Islet precursor cell (in vitro differentiated cells): Measurements from ENCODE around the gene AUTS2.
A peak's percentile ranks its signal among the peaks of the same experiment; 100 is the strongest.

ENCODE experiments used
- DNase-seq: peaks from one replicate; pipeline ENCODE4 v3.0.0-alpha.2; 2018

The AUTS2 gene

DNA sequence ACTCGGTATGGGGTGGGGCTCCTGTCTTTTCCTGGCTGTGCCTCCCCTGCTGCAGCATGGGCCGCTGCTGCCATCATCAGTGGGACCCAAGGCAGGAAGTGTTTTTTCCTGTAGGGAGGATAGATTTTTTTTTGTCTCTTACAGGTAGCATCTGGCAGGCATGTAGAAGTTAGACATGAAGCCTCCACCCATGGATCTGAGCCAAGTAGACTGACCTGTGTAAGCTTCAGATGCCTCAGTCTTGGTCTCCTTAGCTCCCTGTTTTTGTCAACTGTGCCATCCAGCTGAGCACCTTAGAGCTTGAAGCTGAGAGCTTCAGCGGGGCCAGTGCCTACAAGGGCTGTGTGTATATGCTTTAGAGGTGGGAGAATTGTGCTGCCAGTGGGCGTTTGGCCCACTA lies 93.5 kb downstream of the AUTS2 start:
- no peak for DNase-seq

DNA sequence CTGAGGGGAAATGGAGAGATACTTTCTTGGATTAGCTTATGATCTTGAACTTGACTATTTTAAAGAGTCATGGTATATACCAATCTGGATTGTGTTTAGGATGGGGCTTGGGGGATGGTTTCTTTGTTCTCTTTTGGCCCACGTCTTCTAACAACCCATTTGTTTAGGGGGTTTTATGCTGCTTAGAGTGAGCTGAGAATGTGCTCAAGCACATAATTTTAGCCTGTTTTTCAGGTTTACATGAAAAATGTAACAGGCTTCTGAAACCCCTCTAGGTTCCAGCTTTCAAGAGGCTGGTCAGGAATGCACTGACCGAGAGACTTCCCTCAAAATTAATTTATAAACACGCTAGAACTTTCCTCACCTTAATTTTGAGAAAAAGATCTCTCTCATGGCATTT lies 94.3 kb downstream of the AUTS2 start:
- no peak for DNase-seq

DNA sequence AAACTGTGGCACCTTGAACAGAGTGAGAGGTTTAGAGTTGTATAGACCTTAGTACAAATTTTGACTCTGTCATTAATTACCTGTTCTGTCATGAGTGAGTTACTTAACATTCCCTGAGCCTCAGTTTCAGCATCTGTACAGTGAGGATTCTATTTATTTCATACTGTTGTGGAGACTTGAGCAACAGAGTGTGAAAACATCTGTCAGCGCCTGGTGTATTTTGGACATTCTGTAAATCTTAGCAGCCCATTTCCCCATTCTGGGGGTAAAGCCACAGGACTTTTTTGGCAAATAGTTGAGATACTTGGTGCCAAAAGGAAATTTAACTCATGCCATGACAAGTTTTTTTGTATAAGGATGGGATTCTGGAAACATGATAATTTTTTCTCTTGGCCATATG lies 94.8 kb downstream of the AUTS2 start:
- DNase-seq = no peak

DNA sequence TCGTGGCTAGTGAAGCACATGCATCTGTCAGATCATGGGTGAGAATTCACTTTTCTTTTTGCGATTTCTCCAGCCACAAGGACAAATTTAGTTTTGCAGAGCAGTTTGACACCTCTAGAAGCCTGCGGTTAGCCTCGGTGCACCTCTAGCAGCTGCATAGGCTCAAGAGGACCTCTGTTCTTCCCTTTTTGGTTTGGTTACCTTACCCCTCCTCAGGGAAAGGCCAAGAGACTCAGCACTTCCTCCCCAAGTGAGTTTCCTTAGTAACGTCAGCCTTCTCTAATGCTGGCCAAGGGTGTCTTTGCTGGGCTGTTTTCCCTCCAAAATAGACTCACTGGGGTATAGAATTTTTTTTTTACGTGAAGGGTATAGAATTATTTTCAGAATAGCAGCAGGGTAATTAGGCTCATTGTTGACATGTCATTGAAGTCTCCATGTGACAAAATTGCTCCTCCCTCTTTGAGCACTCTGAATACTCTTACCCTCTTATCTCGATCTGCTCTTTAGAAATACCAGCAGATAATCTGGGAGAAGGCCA lies 97.8 kb downstream of the AUTS2 start:
- DNase-seq = no peak

DNA sequence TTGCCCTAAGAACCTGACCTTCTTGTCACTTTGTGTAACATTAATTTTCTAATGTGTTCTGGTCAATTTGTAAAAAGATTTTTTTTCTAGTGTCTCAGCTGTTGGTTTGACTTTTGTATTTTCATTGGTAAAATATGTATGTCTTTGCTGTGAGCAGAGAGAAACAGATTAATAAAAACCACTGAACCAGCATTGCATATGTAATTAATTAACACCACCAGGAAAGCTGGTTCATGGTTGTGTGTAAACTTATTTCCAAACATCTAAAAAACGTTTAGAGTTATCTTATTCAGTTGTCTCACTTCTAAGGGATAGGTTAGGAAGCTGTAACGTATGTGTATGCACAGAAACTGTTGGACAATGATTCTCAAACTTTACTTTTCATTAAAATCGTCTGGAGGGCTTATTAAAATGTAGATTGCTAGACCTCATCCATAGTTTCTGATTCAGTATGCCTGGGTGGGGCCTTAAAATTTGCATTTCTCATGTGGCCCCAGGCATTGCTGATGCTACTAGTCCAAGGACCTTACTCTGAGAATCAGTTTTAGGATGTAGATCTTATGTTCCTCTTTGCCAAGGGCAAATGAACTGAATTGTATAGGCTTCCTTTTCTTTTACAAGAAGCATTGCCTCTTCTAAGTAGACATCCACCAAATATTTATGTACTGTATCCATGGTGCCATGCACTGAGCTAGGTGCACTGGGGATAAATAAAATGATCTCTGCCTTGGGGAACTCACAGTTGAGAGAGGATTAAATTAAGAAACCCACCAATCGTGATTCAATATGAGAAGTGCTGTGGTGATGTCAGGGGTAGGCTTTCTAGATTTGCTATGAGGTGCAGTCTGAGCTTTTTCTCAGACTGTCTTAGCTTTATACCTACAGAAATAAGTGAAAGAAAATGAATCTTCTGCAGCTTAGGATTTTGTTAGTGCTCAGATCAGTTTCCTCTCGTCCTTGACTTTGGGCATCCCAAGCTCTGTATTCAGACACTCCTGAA lies 98.7 kb downstream of the AUTS2 start:
- DNase-seq = no peak

DNA sequence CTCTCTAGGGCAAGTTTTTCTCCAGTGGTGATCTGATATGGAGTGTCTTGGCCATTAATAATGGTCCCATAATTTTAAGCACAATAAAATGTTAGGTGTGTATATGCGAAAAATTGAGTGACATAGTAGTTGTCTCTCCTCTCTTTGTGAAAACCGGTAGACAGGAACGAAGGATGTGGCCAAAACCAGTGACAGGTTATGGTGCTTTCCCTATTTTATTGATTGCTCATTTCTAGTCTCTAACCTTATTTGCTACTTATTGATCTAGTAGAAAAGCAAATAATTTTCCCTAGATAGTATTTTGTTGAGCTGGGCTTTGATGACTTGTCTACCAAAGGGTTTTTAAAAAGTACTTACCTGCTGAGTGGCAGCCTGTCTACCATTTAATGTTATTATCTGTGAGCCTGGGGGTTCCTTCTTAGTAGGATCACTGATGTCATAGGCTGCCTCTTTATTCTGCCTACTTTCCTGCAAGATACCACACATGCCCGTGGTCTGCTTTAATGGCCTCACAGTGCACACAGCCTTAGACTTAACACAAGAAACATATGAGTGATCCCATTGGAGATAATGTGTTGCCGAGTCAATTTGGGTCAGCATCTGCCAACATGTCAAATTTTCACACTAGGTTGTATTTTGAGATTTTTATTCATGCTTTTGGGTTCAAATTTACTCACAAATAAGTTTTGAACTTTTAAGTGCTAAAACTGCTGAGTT lies 100.0 kb downstream of the AUTS2 start:
- peak; percentile 85 for DNase-seq

DNA sequence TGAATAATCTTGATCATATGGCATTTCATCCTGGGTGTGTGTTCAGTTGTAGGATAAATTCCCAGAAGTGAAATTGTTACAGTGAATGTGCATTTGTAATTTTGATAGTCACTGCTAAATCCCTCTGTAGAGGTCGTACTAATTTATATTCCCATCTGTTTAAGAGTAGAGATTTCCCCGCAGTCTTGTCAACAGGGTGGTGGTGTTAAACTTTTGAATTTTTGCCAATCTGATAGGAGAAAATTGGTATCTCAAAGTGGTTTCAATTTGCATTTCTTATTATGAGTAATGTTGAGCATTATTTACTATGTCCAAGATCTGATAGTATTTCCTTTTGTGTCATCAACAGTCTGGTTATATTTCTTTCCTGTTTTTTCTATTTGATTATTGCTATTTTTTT lies 101.7 kb downstream of the AUTS2 start:
- no peak for DNase-seq

DNA sequence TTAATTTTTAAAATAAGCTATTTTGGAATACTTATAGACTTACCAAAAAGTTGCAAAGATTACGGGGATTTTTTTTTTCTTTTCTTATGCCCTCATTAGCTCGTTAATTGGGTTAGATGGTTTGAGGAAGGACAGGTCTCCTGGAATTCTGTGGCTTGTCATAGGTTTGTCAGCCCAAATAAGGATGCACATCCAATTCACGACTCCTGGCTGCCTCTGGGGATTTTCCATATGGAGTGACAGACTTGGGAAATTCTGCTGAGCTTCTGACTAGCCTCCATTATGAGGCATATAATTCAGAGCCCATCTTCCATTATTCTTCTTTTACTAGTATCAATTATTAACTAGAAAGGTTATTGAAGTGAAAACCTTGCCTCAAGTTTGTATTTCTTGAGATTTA lies 102.1 kb downstream of the AUTS2 start:
- no peak for DNase-seq

DNA sequence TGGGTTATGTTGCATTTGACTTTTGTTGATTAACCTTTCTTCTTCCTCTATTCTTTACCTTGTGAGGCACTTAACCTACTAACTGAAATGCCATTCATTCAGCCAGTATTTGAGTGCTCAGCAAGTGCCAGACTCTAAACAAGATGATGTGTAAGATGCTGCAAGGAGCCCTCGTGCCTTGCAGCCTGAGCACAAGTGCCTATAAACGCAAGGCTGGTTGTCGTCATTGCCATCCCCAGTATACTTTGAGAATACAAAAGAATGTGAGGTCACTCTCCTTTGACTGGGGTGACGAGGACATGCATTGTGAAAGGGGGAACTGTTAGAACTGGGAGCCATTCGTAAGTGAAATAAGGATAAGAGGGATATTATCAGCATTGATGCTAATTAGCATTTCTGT lies 103.0 kb downstream of the AUTS2 start:
- no peak for DNase-seq

DNA sequence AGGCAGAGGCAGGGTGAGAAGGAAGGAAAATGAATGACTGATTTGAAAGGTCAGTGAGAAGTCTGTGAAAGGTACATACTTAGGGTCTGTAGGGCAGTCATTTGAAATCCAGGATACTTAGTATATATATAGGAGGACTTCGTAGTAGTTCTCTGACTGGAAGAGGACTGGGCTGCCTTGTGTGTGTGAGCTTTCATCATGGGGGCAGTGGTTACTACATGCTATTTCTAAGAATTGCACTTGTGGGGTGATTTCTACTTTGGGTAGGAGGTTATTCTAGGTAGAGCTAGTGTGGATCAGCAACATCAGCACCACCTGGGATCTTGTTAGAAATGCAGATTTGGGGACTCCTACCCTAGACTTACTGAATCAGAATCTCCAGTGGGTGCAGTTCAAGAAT lies 104.1 kb downstream of the AUTS2 start:
- no peak for DNase-seq

DNA sequence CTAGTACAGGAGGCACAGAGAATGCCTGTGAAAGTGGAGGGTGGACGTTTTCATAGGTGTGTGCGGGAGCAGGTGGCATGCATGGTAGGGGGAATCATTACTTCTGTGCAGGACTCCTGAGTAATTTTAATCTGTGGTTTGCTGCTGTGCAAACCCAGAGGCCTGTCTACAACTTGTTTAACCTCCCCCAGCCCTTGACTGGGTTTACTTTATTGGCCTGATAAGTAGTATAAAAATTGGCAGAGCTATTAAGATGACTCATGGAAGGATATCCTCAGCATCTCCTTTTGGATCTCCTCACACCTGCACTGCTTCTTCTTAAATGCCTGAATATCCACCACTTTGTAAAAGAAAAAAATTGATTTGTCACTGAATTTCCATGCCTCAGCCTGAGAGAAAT lies 104.8 kb downstream of the AUTS2 start:
- no peak for DNase-seq

DNA sequence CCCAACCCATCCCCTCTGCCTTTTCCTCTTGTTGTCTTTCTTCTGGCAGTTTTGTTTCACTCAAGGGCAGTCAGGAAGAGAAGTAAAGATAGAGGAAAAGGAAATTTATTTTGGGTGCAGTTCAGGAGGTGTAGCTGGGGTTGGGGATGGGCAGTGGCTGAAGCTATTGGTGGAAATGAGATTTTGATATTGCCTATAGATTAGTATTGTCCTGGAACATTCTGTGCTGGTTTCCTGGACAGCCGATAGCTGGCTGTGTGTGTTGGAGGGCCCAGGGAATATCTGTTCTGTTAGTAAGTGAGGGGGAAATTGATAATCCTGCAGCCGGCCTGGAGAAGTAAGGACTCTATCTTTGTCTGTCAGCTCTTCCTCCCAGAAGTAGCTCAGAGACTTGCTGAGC lies 107.8 kb downstream of the AUTS2 start:
- no peak for DNase-seq

DNA sequence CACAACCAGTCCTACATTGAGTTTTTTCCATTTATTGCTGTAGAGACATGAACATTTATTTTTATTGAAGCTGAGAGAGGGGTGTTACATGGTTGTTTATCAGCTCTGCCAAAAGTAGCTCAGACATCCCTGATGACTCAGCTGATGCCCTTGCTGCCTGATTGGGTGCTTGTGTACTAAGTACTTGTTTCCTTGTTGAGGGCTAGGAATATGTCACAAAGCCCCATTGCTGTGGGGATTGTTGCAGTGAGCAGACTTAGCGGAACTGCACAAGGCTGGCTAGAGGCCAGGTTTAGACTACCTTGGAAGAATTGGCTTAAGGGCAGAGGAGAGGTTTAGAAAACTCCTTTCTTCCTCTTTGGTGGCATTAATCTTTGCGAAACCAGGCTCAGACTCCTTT lies 110.6 kb downstream of the AUTS2 start:
- DNase-seq = peak; percentile 81

DNA sequence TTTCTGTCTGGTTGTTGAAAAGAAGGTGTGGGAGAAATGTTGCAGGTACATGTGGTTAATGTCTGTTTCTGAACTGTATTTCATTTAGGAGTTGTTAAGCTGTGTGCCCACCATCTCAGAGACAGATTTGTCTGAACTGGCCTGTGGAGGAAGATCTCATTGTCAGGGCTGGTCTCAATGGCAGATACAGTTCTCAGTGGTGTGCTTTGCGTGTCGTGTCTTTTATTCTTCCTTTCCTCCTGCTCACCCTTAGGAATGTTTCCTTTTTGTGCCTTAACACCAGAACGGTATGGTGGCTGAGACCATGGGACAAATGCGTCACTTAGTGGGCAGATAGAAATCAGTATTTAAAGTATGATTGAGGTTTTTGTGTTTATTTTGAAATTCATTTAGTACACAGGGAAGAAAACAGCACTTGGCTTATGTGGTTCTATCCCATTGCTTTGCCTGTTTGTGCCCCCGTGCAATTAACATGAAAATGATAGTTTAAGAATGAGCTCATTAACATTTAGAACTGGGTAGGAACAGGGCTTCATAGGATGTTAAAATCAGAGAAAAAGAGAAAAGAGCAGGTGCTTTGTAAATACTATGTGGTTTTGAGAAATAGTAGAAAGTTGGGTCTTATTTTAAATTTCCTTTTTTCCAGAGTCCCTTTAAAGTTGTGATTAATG lies 112.6 kb downstream of the AUTS2 start:
- no peak for DNase-seq

DNA sequence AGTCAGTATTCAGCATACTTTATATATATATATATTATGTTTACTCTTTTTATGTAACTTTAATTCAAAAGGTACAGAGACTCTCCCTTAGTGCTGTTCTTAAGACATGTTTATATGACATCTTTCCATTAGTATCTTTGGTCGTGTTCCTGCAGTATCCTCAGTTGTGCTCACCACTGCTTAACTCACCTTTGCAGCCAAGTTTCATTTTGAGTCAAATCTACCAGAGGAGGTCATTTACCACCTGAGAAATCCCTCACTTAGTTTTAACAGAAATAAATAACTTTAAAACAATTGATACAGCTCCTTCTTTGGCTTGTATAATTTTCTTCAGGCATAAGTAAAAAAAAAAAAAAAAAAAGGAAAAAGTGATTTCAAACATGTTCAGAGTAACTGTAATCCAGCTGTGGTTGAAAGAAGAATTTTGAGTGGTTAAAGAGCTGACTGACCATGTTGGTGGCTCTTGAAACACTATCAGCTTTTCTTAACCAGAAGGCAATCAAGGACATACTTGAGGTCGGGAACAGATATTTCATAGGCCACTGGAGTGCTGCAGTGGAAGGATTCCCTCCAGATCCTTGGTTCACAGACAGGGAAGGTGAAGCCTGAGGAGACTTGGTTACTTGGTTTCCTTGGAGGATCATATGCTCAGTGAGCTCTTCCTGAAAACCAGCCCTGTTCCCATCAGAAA lies 116.8 kb downstream of the AUTS2 start:
- DNase-seq = no peak

DNA sequence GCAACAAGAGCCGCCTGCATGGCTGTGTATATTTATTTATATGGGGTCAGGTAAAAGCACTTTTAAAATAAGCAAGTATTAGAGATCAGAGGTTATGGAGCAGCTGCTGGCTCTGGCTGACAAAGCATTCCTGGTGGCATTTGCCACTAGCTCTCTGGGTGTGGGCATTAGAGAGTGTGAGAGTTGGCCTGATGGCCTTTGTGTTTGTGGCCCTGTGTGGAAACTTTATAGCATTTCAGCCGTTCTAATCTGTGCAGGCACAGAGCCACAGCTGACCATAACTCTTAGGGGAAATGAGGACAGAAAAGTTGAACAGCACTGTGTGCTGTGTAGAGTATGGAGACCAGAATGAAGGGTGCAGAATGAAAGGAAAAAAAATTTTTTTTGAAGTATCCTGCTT lies 118.9 kb downstream of the AUTS2 start:
- no peak for DNase-seq

DNA sequence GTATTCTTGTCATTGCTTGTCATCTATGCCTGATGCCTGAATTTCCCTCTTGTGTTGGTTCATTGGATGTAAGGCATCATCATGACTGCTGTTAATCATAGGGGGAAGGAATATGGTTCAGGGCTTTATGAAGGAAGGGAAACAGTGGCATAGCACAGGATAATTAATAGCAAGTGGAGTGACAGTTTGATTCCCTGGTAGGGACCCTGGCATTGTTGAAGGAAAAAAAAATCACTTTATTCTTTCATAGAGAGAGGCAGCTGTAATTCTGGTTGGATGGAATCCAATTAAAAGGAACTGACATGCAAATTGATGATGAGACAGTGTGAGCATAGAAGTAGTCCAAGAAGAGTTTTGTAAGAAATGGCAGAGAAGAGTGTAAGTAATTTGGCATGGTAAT lies 121.4 kb downstream of the AUTS2 start:
- no peak for DNase-seq

DNA sequence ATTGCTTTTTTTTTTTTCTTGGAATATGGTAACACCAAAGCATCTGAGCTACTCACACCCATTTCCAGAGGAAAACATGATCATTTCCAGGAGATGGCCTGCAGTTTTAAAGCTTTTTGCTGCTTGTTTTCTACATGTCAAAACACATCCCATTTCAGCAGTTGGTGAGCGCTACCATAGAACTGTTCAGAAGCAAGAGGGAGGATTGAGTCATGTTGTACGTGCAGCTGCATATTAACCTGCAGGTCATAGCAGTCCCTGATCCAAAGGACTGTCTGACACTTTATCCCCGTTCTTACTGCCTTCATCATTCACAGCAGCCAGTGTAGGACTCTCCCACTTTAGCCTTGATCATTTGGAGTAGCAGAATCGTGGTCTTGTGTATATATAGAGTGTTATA lies 124.6 kb downstream of the AUTS2 start:
- no peak for DNase-seq

DNA sequence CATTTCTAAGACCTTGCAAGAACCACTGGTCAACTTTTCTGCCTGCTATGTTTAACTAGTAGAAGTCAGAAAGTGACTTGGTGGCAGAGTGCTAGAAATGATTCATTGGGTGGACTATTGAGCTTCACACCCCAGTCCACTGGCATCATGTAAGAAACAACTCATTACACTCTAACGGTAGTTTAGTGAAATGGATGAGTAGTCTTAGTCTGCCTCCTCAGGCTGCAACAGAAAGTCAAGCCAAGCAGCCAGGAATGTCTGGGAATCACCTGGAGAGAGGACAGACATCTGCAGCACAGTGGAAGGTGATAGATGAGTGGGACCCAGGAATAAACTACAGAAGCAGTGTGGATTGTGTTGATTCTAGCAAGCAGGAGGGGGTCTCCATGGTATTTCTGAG lies 125.4 kb downstream of the AUTS2 start:
- no peak for DNase-seq

DNA sequence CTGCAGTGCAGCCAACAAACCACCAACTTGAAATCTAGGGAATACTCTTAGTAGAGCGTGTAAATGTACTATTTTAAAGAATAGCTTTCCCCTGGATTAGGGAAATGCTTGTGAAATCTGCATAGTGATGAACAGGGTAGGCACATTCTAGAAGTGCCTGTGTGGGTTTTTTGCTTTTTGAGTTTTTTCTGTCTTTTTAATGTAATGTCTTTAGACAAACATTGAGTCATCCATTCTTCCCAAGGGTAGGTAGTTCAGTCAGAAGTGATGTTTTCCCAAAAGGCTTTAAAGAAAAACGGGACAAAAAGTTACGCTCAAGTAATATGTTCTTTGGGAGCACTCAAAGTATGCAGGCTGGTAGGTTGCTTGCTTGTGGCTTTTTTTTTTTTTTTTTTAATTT lies 130.0 kb downstream of the AUTS2 start:
- DNase-seq = no peak

DNA sequence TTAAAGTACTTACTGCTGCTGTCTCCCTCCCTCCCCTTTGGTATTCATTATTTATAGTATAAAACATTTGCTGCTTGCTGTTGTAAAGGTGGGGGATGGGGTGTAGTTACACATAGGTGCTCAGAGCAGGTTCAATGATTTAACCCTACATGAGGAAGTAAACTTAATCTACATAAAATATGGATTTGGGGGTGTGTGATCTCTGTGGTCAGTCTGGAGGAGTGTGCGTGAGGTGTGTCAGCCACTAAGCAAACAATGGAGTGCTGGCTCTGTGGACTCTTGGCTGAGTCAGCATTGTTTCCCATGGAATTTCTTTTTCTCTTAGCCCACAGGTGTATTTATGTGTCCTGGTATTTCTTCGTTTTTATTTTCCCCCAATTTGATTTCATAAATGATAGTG lies 133.9 kb downstream of the AUTS2 start:
- DNase-seq = no peak

DNA sequence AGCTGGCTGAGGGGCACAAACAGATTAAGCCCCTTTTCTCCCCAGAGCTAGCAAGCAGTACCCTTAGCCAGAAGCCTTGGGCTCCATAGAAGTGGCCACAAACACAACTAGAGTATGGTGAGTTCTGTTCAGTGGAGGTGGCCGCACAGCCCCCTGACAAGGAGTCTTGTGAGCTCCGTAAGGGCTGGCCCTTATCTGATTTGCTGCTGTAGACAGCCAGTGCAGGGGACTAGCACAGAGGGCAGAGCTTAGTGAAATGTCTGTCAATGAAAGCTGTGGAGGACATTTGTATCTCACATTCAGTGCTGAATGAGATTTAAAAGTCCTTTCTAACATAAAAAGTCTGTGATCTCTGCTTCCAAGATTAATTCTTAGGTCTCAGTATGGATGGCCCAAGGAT lies 137.3 kb downstream of the AUTS2 start:
- peak; percentile 59 for DNase-seq
